T-cell (primary cell): ENCODE results near the gene GJA4. TPM values are rescaled to one million over a fixed set of nuclear protein-coding genes. Genes with fewer than 3 reads are reported as not detected.

Experiments
- ATAC-seq, 4 experiments: fragments of 200-7000 bp in 3 of 4; fragments of 150-1000 bp in 1 of 4; cut with Tn5 transposase; replicated peaks in 1 of 4; 1 replicate in 3 of 4; 2 replicates in 1 of 4; pipeline ENCODE4 v1.10.0; 2021; ENCODE audit warnings: moderate library complexity in 3 of 4, mild to moderate bottlenecking in 2 of 4, moderate number of reproducible peaks in 1 of 4
- CTCF ChIA-PET, 2 donors: fragments of 300-600 bp; sonication (Branson Sonifier 250); formaldehyde crosslinking; loops; one replicate each; lab custom pipeline; 2022; ENCODE audit warnings: antibody characterized with exemption in 2 of 2; lab: Charles Lee
- POLR2A ChIA-PET, 2 donors: fragments of 300-600 bp; sonication (Branson Sonifier 250); formaldehyde crosslinking; loops; one replicate each; lab custom pipeline; 2022; ENCODE audit warnings: antibody characterized with exemption in 2 of 2; lab: Charles Lee
- DNase-seq, 35 experiments: peaks; one replicate each; pipeline versions ENCODE4 v3.0.0 to v3.0.0-alpha.2; 2013 to 2023
- H3K27ac ChIP-seq: one replicate; pipeline ENCODE4 v1.5.1; 2013; ENCODE audit warnings: low read length
- H3K27me3 ChIP-seq, 2 experiments: replicated peaks in 1 of 2; 1 replicate in 1 of 2; 2 replicates in 1 of 2; pipeline versions ENCODE4 v1.6.1 to v1.7.0; 2013; ENCODE audit warnings: low read length in 1 of 2, mixed read lengths in 1 of 2; ENCODE audit not compliant: control insufficient read depth in 2 of 2, insufficient read depth in 2 of 2; ENCODE audit errors: extremely low read depth in 1 of 2
- H3K36me3 ChIP-seq, 2 donors: 1 replicate in 1 of 2; 2 replicates in 1 of 2; pipeline versions ENCODE4 v1.6.1 to v1.7.0; 2013; ENCODE audit warnings: low read length in 1 of 2; ENCODE audit not compliant: control insufficient read depth in 2 of 2, insufficient read depth in 1 of 2; ENCODE audit errors: extremely low read depth in 1 of 2
- H3K4me1 ChIP-seq, 2 experiments: 1 replicate in 1 of 2; 2 replicates in 1 of 2; pipeline versions ENCODE4 v1.6.1 to v1.7.0; 2013; ENCODE audit warnings: low read length in 2 of 2, mixed read lengths in 1 of 2; ENCODE audit not compliant: insufficient read depth in 2 of 2, control insufficient read depth in 1 of 2; ENCODE audit errors: extremely low read depth in 1 of 2
- H3K4me3 ChIP-seq, 2 donors: 1 replicate in 1 of 2; 2 replicates in 1 of 2; pipeline versions ENCODE4 v1.5.1 to v1.7.0; 2013; ENCODE audit warnings: mild to moderate bottlenecking in 2 of 2, low read length in 1 of 2, moderate library complexity in 1 of 2; ENCODE audit not compliant: control insufficient read depth in 1 of 2; ENCODE audit errors: extremely low read depth in 1 of 2
- H3K9me3 ChIP-seq: 2 replicates; pipeline ENCODE4 v1.7.0; 2013
- H3K27ac Mint-ChIP-seq, 2 donors: one replicate each; pipeline ENCODE4 v1.8.0; 2020 to 2021; ENCODE audit warnings: mild to moderate bottlenecking in 2 of 2, mixed read lengths in 2 of 2
- H3K27me3 Mint-ChIP-seq, 2 donors: one replicate each; pipeline ENCODE4 v1.8.0; 2021 to 2022; ENCODE audit warnings: mixed read lengths in 2 of 2
- H3K36me3 Mint-ChIP-seq: one replicate; pipeline ENCODE4 v1.8.0; 2021; ENCODE audit warnings: mixed read lengths
- H3K4me1 Mint-ChIP-seq, 3 donors: one replicate each; pipeline ENCODE4 v1.8.0; 2020 to 2022; ENCODE audit warnings: mixed read lengths in 3 of 3, mild to moderate bottlenecking in 1 of 3
- H3K4me3 Mint-ChIP-seq, 3 donors: one replicate each; pipeline ENCODE4 v1.8.0; 2020 to 2022; ENCODE audit warnings: mild to moderate bottlenecking in 3 of 3, mixed read lengths in 3 of 3, moderate library complexity in 3 of 3
- H3K9me3 Mint-ChIP-seq, 3 donors: one replicate each; pipeline ENCODE4 v1.8.0; 2020 to 2022; ENCODE audit warnings: mixed read lengths in 3 of 3
- WGBS: methylation state at CpG from one replicate; pipeline ENCODE4 v1.1.5; 2013; ENCODE audit warnings: missing lambda C conversion rate; ENCODE audit not compliant: insufficient coverage; 5-methylcytosine and 5-hydroxymethylcytosine counted together
- total RNA-seq, 35 experiments: library from RNA in 6 of 35; stranded (reverse) in 6 of 35; fragments of 120-200 nt in 1 of 35; gene quantifications; one replicate each; pipeline versions ENCODE4 v1.2.1 to v1.2.4 and lab custom pipeline; 2013 to 2026

GJA4 gene
- total RNA-seq, 5 donors from 2014 or later (not counting 1 experiment from before 2014, with no cell fraction given) = not detected

GRCh38 chr1:34757386-34757785 is 35.4 kb upstream of the GJA4 start:
- Mint-ChIP-seq H3K4me3 (no peak overlapping the region), H3K27ac (no peak overlapping the region), H3K27me3 (peaks cover 4 to 11% of the 10 kb centered on the region in 2 donors), H3K9me3 (no peaks in the 10 kb centered on the region), H3K4me1 (no peaks in the 10 kb centered on the region), H3K36me3 (no peaks in the 10 kb centered on the region)
- peaks cover 0 to 38% of the 10 kb centered on the region in 2 experiments for H3K27me3 ChIP-seq
- H3K36me3 ChIP-seq = no peaks in the 10 kb centered on the region
- ATAC-seq (no peak), DNase-seq (no peak)
- H3K27ac ChIP-seq = no peak overlapping the region
- H3K4me3 ChIP-seq = no peak overlapping the region
- no peaks in the 10 kb centered on the region for H3K9me3 ChIP-seq
- H3K4me1 ChIP-seq = no peaks in the 10 kb centered on the region
- CTCF ChIA-PET = no interaction called here
- 90% methylated on average over 20 of the region's 21 CpGs for WGBS
- POLR2A ChIA-PET = no interaction called here

DNA sequence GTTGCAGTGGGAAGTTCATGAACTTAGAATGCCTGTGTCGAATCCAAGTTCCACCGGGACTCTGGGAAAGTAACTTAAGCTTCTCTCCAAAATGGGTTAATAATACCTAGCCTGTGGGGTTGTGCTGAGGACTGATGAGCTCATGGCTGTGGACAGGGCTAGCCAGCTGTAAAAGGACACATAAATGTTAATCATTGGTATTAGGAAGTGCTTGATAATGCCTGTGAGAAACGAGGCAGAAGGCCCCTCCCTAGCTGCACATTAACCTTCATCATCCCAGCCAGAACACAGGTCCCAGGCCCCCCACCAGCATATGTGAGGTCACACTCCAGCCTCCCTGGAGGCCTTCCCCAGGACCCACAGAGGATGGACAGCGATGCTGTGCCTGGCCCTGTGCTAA is 34.0 kb upstream of the GJA4 start:
- POLR2A ChIA-PET = no interaction called here
- H3K36me3 Mint-ChIP-seq = no peaks in the 10 kb centered on the region
- peaks cover 12 to 19% of the 10 kb centered on the region in 2 donors for H3K27me3 Mint-ChIP-seq
- H3K4me1 ChIP-seq = no peaks in the 10 kb centered on the region
- H3K9me3 ChIP-seq = no peaks in the 10 kb centered on the region
- CTCF ChIA-PET = no interaction called here
- no peaks in the 10 kb centered on the region for H3K4me1 Mint-ChIP-seq
- no peak overlapping the region for H3K27ac Mint-ChIP-seq
- ATAC-seq (no peak), DNase-seq (no peak)
- H3K36me3 ChIP-seq = no peaks in the 10 kb centered on the region
- no peak overlapping the region for H3K27ac ChIP-seq
- 87% methylated on average over 3 of the region's 4 CpGs for WGBS
- H3K9me3 Mint-ChIP-seq = no peaks in the 10 kb centered on the region
- no peak overlapping the region for H3K4me3 ChIP-seq
- no peak overlapping the region for H3K4me3 Mint-ChIP-seq
- H3K27me3 ChIP-seq = peaks cover 0 to 48% of the 10 kb centered on the region in 2 experiments

- WGBS = 70% methylated on average over 7 of the region's 10 CpGs
- no peaks in the 10 kb centered on the region for H3K36me3 ChIP-seq
- H3K4me3 Mint-ChIP-seq = no peak within 1 kb of the TSS
- H3K9me3 Mint-ChIP-seq = no peaks in the 10 kb centered on the region
- CTCF ChIA-PET = no interaction called here
- no peak within 1 kb of the TSS for H3K27ac ChIP-seq
- peaks cover 0 to 53% of the 10 kb centered on the region in 2 experiments for H3K27me3 ChIP-seq
- no peak for DNase-seq
- peaks cover 12 to 20% of the 10 kb centered on the region in 2 donors for H3K27me3 Mint-ChIP-seq
- H3K9me3 ChIP-seq = no peaks in the 10 kb centered on the region
- H3K4me1 Mint-ChIP-seq = no peaks in the 10 kb centered on the region
- H3K4me3 ChIP-seq = no peak within 1 kb of the TSS
- ATAC-seq = no peak
- no peak within 1 kb of the TSS for H3K27ac Mint-ChIP-seq
- H3K36me3 Mint-ChIP-seq = no peaks in the 10 kb centered on the region
- POLR2A ChIA-PET = no interaction called here
- no peaks in the 10 kb centered on the region for H3K4me1 ChIP-seq
Observed at GRCh38 chr1:34759503-34760357, 33.1 kb upstream of the GJA4 start, which contains the start of gene GJB4. Gene GJB4, plus strand, starts transcription at chr1:34759740. Its CDS starts 1,515 bp downstream, at chr1:34761255.

GRCh38 chr1:34761176-34761761 is 31.5 kb upstream of the GJA4 start:
- Mint-ChIP-seq H3K4me1 (no peaks in the 10 kb centered on the region), H3K27ac (no peak overlapping the region), H3K36me3 (no peaks in the 10 kb centered on the region), H3K4me3 (no peak overlapping the region), H3K27me3 (peaks cover 12 to 20% of the 10 kb centered on the region in 2 donors), H3K9me3 (no peaks in the 10 kb centered on the region)
- Histone ChIP-seq H3K4me3 (no peak overlapping the region), H3K4me1 (no peaks in the 10 kb centered on the region), H3K27me3 (peaks cover 0 to 54% of the 10 kb centered on the region in 2 experiments), H3K36me3 (no peaks in the 10 kb centered on the region), H3K27ac (no peak overlapping the region), H3K9me3 (no peaks in the 10 kb centered on the region)
- POLR2A ChIA-PET = no interaction called here
- ATAC-seq (no peak), DNase-seq (no peak)
- CTCF ChIA-PET = no interaction called here
- WGBS = 90% methylated on average over 32 of the region's 33 CpGs

GRCh38 chr1:34761776-34762307 is 31.0 kb upstream of the GJA4 start:
- Histone ChIP-seq H3K9me3 (no peaks in the 10 kb centered on the region), H3K36me3 (no peaks in the 10 kb centered on the region), H3K27me3 (peaks cover 0 to 54% of the 10 kb centered on the region in 2 experiments), H3K27ac (no peak overlapping the region), H3K4me1 (no peaks in the 10 kb centered on the region), H3K4me3 (no peak overlapping the region)
- H3K27ac Mint-ChIP-seq = no peak overlapping the region
- no peaks in the 10 kb centered on the region for H3K9me3 Mint-ChIP-seq
- no peaks in the 10 kb centered on the region for H3K4me1 Mint-ChIP-seq
- ATAC-seq (no peak), DNase-seq (no peak)
- peaks cover 12 to 18% of the 10 kb centered on the region in 2 donors for H3K27me3 Mint-ChIP-seq
- CTCF ChIA-PET = no interaction called here
- no peak overlapping the region for H3K4me3 Mint-ChIP-seq
- WGBS = 82% methylated on average over 9 of the region's 13 CpGs
- POLR2A ChIA-PET = no interaction called here
- no peaks in the 10 kb centered on the region for H3K36me3 Mint-ChIP-seq

GRCh38 chr1:34762474-34763141 is 30.2 kb upstream of the GJA4 start:
- no peak overlapping the region for H3K27ac ChIP-seq
- ChIA-PET CTCF (no interaction called here), POLR2A (no interaction called here)
- no peaks in the 10 kb centered on the region for H3K4me1 Mint-ChIP-seq
- WGBS = 66% methylated on average over 5 of the region's 7 CpGs
- no peak overlapping the region for H3K27ac Mint-ChIP-seq
- H3K27me3 ChIP-seq = peaks cover 0 to 50% of the 10 kb centered on the region in 2 experiments
- no peaks in the 10 kb centered on the region for H3K9me3 Mint-ChIP-seq
- no peaks in the 10 kb centered on the region for H3K36me3 ChIP-seq
- no peaks in the 10 kb centered on the region for H3K36me3 Mint-ChIP-seq
- H3K27me3 Mint-ChIP-seq = peaks cover 12 to 18% of the 10 kb centered on the region in 2 donors
- H3K4me3 Mint-ChIP-seq = no peak overlapping the region
- DNase-seq = no peak
- no peaks in the 10 kb centered on the region for H3K4me1 ChIP-seq
- no peak overlapping the region for H3K4me3 ChIP-seq
- no peaks in the 10 kb centered on the region for H3K9me3 ChIP-seq
- ATAC-seq = no peak
